Lower leg skin (tissue), 4 donors: ENCODE measurements around the gene PTPRO. TPM values are rescaled to one million over a fixed set of nuclear protein-coding genes. Genes with fewer than 3 reads are reported as not detected.
"Not testable (repeated sequence)": the region's sequence is repeated elsewhere in the genome, so short reads cannot be mapped to it uniquely, and the experiment has no call there.

Experiments used
- DNase-seq, 2 donors: peaks; one replicate each; pipeline ENCODE4 v3.0.0-alpha.2; 2019; ENCODE audit warnings: low spot score in 2 of 2
- H3K4me3 ChIP-seq: fragments of 200-600 bp; sonication (generic); 2 replicates; pipeline ENCODE4 v1.5.1; 2017; ENCODE audit warnings: mild to moderate bottlenecking, low read depth; ENCODE audit not compliant: poor library complexity, severe bottlenecking
- POLR2A ChIP-seq, 2 donors: fragments of 450-650 bp; IDR thresholded peaks; one replicate each; pipeline ENCODE4 v1.6.1; 2016 to 2017; ENCODE audit warnings: antibody characterized with exemption in 2 of 2, mild to moderate bottlenecking in 1 of 2, moderate library complexity in 1 of 2
- whole genome bisulfite sequencing, 2 donors: methylation state at CpG; one replicate each; pipeline ENCODE4 v1.1.5; 2018; 5-methylcytosine and 5-hydroxymethylcytosine counted together
- intact Hi-C: fragments of 100-400 bp; cut with DNase I; formaldehyde crosslinking; loops from one replicate; pipeline ENCODE4 v1.15.0; 2023; ENCODE audit warnings: low total_unique reads
- total RNA-seq, 4 donors: library from RNA; depleted of rRNA; stranded (reverse); fragments of >200 nt; gene quantifications; one replicate each; pipeline ENCODE4 v1.1.0, GENCODE V29; 2016
- TF ChIP-seq, protein P1 (sequence below), 3 donors: fragments of 450-650 bp; IDR thresholded peaks; one replicate each; pipeline ENCODE4 v1.5.1; 2016; ENCODE audit warnings: antibody characterized with exemption in 3 of 3, mild to moderate bottlenecking in 3 of 3, moderate library complexity in 2 of 3

Gene PTPRO
- total RNA-seq, 4 donors from 2014 or later: 0.29 to 0.91 (median 0.34) TPM; not detected in 1

DNA sequence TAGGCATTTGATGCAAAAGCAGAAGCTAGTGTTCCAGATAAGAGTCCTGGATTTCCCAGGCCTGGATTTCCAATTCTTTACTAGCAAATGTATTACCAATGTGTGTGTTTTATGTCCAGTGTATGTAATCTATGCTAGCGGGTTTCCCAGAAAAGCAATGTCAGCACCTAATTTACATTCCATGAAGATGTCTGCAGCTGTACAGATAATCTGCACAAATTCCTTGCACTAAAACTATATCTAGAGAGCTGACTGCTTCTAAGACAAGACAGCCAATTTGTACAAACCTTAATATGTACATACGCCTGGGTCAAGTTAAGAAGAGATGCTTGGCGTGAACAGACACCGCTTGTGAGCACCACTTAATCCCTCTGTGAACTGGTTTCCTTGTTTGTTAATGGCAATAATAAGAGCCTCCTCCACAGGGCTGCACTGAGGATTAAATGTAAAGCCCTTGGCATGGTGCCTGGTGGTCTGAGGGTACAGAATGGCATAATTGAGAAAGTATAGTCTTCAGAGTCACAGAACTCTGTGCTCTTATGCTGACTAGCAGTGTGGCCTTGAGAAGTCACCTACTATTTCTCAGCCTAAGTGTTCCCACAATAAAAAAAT is 281.3 kb downstream of the PTPRO start:
- no peak for DNase-seq
- H3K4me3 ChIP-seq: no peak overlapping the region
- intact Hi-C loops: no loop called here
- WGBS, 2 donors: 92 to 97% methylated on average over 4 of the region's 4 CpGs
- TF ChIP-seq, protein P1, sequence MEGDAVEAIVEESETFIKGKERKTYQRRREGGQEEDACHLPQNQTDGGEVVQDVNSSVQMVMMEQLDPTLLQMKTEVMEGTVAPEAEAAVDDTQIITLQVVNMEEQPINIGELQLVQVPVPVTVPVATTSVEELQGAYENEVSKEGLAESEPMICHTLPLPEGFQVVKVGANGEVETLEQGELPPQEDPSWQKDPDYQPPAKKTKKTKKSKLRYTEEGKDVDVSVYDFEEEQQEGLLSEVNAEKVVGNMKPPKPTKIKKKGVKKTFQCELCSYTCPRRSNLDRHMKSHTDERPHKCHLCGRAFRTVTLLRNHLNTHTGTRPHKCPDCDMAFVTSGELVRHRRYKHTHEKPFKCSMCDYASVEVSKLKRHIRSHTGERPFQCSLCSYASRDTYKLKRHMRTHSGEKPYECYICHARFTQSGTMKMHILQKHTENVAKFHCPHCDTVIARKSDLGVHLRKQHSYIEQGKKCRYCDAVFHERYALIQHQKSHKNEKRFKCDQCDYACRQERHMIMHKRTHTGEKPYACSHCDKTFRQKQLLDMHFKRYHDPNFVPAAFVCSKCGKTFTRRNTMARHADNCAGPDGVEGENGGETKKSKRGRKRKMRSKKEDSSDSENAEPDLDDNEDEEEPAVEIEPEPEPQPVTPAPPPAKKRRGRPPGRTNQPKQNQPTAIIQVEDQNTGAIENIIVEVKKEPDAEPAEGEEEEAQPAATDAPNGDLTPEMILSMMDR (IDR thresholded peaks at IDR 0.05): no peak
- TF ChIP-seq POLR2A (IDR thresholded peaks at IDR 0.05): no peak

DNA sequence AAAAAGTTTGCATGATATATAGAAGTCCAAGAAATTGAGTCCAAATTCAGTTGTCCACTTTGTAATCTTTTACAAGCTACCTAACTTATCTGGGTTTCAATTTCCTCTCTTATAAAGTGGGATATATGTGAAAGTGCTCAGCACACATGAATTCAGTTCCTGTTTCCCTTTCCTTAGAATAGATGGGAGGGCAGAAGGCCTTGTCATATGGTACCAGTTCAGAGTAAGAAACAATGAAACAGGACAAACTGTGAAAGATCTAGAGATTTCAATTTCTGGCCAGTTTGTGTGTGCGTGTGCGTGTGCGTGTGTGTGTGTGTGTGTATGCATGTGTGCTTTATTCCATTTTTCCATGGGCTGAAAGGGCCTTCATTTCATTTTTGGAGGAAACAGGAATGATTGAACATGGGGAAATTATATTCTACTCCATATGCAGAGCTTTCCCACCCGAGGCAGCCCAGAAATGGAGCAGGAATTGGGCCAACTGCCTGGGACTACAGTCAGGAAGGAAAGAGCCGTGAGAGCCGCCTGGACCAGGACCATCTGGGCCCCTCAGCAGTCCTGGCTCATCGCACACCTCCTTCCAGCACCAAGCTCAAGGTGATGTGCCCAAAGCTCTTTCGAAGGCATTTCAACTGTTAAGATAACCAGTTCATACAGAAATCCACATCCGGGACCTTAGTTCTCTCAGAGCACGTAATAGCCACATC is 283.7 kb downstream of the PTPRO start:
- 86 to 90% methylated on average over 10 of the region's 10 CpGs for WGBS, 2 donors
- intact Hi-C loops: no loop called here
- DNase-seq: no peak

DNA sequence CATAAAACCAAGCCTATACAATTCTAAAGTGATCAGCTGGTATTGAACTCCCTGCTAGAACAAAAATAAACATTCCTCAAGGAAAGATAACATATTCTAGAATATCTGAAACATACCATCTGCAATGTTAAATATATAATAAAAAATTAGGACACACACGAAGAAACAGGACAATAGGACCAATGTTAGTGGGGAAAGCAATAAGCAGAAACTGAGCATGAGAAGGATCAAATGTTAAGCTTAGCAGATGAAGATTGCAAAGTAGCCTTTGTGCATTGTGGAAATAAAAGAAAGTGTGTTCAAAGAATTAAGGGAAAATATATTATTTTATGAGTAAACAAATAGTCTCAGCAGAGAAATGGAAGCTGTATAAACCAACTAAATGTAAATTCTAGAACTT is 286.1 kb downstream of the PTPRO start:
- intact Hi-C loops: no loop called here

More for the DNA sequence above, 283.7 kb downstream of the PTPRO start:
- H3K4me3 ChIP-seq: no peak overlapping the region
- TF ChIP-seq, protein P1 (IDR thresholded peaks at IDR 0.05): no peak
- TF ChIP-seq POLR2A (IDR thresholded peaks at IDR 0.05): no peak

DNA sequence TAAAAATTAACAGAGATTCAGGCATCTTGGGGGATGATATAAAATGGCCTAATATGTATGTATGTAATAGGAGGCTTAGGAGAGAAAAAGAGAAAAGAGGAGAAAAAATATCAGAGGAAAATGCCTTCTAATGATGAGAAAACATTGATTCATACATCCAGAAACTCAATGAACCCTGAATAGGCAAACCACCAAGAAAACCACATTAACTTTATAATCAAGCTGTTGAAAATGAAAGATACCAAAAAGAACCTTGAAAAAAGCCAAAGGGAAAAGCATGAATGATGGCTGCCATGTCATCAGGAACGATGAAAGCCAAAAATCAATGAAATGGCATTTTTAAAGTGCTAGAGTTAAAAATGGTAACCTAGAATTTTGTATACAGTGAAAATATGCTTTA is 286.6 kb downstream of the PTPRO start:
- no peak for DNase-seq
- 83% methylated on average over 1 of the region's 1 CpG for WGBS, 2 donors
- H3K4me3 ChIP-seq: no peak overlapping the region
- no peak for TF ChIP-seq POLR2A (IDR thresholded peaks at IDR 0.05)
- TF ChIP-seq, protein P1 (IDR thresholded peaks at IDR 0.05): no peak
- intact Hi-C loops: no loop called here

More for the DNA sequence above, 286.1 kb downstream of the PTPRO start:
- 75 to 82% methylated on average over 1 of the region's 1 CpG for WGBS, 2 donors
- DNase-seq: no peak
- TF ChIP-seq, protein P1 (IDR thresholded peaks at IDR 0.05): no peak
- TF ChIP-seq POLR2A (IDR thresholded peaks at IDR 0.05): no peak
- H3K4me3 ChIP-seq: no peak overlapping the region

DNA sequence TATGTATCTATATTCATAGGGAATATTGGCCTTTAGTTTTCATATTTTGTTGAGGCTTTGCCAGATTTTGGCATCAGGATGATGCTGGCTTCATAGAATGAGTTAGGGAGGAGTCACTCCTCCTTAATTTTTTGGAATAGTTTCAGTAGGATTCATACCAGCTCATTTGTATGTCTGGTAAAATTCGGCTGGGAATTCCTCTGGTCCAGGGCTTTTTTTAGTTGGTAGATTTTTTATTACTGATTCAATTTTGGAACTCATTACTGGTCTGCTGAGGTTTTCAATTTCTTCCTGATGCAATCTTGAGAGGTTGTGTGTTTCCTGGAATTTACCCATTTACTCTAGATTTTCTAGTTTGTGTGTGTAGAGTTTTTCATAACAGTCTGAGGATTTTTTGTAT is 291.7 kb downstream of the PTPRO start:
- TF ChIP-seq, protein P1 (IDR thresholded peaks at IDR 0.05): no peak
- no peak for TF ChIP-seq POLR2A (IDR thresholded peaks at IDR 0.05)
- no peak for DNase-seq
- no peak overlapping the region for H3K4me3 ChIP-seq
- intact Hi-C loops: no loop called here
- WGBS, 2 donors: 21 to 35% methylated on average over 1 of the region's 1 CpG

DNA sequence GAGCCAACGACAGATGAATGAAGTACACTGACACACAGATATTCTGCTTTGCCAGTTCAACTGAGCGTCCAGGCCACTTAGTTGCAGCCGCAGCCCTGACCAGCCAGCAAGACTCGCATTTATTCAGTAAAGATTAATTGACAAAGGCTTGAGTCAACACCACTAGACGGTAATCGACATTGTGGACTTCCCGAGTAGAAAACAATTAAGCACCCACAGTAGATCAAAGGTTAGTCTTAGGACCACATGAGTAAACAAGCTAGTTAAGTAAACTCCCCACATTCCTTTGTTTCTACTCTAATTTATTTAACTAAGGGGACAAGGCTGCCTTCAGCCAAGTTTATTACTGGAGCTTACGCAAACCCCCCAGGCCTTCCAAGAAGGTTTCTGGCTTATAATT is 294.2 kb downstream of the PTPRO start:
- DNase-seq, H3K4me3 ChIP-seq, intact Hi-C loops: not testable (repeated sequence)
- 94 to 99% methylated on average over 8 of the region's 8 CpGs for WGBS, 2 donors
